Measurements from ENCODE around the gene RSAD2. TPM values are rescaled to one million over a fixed set of nuclear protein-coding genes. Genes with fewer than 3 reads are reported as not detected.
"Not testable (repeated sequence)": the region's sequence is repeated elsewhere in the genome, so short reads cannot be mapped to it uniquely, and the experiment has no call there.

RSAD2 gene
- total RNA-seq, 3 donors from 2014 or later = 2.8 to 4.3 (median 3.3) TPM

DNA sequence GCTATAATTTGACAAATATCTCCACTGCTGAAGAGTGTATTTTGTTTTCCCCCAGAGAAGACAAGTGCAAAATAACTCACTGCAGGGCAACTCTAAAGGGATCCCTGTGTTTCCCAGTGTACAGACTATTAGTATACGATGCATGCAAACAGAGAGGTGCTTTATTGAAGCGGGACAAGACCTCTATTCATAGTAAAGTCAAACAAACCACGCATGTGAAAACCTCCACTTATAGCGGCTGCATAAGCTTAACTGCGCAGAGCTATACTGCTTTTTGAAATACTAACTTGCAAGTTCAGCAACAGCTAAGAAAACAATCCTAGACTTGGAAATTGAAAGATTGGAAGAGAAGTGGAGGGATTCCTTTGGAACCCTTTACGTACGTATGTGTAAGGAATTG, 55.3 kb downstream of the RSAD2 start:
- no peak for DNase-seq
- no peaks in the 10 kb centered on the region for H3K27me3 Mint-ChIP-seq (ENCODE audit: low read depth)
- no peak overlapping the region for H3K4me3 Mint-ChIP-seq
- peaks cover 20% of the 10 kb centered on the region for H3K36me3 Mint-ChIP-seq (ENCODE audit: insufficient read depth)
- no peak for ATAC-seq
- H3K4me1 Mint-ChIP-seq (ENCODE audit: low read depth) = peaks cover 63% of the 10 kb centered on the region
- H3K9me3 Mint-ChIP-seq = peaks cover 9% of the 10 kb centered on the region

DNA sequence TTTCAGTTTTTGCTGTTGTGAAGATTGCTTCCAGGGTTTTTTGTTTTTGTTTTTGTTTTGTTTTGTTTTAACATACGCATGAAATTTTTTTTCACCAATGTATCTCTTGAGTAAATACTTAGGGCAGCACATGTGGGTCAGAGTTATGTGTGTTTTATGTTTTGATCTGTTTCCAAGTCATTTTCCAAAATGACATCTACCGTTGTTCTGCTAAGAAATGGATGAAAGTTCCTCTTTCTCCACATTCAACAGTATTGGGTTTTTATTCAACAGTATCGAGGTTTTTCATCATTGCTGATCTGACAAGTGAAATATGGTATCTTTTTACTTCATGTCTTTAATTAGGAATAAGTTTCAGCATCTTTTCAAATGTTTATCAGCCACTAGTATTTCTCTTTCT, 56.3 kb downstream of the RSAD2 start:
- Mint-ChIP-seq H3K4me3 (no peak overlapping the region), H3K4me1 (ENCODE audit: low read depth) (peaks cover 59% of the 10 kb centered on the region), H3K9me3 (peaks cover 9% of the 10 kb centered on the region), H3K27me3 (ENCODE audit: low read depth) (no peaks in the 10 kb centered on the region), H3K36me3 (ENCODE audit: insufficient read depth) (peaks cover 12% of the 10 kb centered on the region)
- DNase-seq = no peak
- no peak for ATAC-seq

- peaks cover 9% of the 10 kb centered on the region for H3K9me3 Mint-ChIP-seq
- DNase-seq (no peak), ATAC-seq (no peak)
- no peak overlapping the region for H3K4me3 Mint-ChIP-seq
- H3K27me3 Mint-ChIP-seq (ENCODE audit: low read depth) = no peaks in the 10 kb centered on the region
- H3K36me3 Mint-ChIP-seq (ENCODE audit: insufficient read depth) = peaks cover 12% of the 10 kb centered on the region
- H3K4me1 Mint-ChIP-seq (ENCODE audit: low read depth) = peaks cover 58% of the 10 kb centered on the region
Observed at GRCh38 chr2:6934345-6934744, 56.8 kb downstream of the RSAD2 start.

DNA sequence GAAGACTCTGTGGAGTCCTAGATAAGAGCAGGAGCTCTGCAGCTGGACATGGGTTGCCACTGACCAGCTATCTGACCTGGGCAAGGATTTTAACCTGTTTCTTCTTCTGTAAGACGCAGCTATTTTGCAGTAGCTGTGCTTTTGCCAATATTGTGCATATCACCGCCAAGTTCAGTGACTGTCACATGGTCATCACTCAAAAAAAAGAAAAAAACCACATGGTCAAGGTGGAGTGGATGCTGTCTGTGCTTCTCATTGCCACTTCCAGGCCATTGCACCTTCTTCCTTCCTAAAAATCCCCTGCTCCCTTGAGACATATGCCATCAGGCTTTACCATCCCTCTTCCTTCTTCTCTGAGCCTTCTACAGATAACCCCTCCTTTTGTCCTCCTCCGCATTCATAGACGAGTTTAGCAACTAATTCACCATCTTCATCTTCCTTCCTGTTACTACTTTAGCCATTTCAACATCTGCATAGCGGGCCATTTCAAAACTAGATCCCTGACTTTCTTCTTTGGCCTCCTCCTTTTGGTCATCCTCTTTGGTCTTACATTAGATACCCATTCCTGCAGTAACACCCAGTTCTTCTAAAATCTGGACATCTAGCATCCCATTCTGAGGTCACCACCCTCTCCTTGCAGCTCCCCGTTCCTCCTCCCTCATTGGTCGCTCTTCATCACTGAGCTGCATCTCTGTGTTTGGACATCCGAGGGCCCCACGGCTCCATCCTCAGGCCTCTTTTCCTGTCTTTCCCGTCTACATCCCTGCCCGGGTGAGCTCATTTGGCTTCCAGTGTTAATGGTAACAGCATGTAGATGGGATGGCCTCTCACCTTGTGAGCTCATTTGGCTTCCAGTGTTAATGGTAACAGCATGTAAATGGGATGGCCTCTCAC, 57.4 kb downstream of the RSAD2 start:
- H3K27me3 Mint-ChIP-seq (ENCODE audit: low read depth) = no peaks in the 10 kb centered on the region
- peaks cover 55% of the 10 kb centered on the region for H3K4me1 Mint-ChIP-seq (ENCODE audit: low read depth)
- H3K9me3 Mint-ChIP-seq = peaks cover 9% of the 10 kb centered on the region
- ATAC-seq (no peak), DNase-seq (no peak)
- H3K4me3 Mint-ChIP-seq = no peak overlapping the region
- H3K36me3 Mint-ChIP-seq (ENCODE audit: insufficient read depth) = peaks cover 12% of the 10 kb centered on the region

DNA sequence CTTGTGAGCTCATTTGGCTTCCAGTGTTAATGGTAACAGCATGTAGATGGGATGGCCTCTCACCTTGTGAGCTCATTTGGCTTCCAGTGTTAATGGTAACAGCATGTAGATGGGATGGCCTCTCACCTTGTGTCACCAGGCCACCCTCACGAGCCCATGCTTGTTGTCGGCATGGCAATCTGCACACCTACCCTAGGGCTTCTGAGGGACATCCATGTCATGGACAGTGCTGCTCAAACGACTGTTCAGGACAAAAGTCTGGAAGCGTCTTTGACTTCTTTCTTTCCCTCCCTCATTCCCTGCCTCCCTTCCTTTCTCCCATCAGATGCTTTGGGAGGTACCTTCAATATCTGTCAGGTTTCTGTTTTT, 58.1 kb downstream of the RSAD2 start:
- not testable (repeated sequence) for H3K4me3 Mint-ChIP-seq; H3K9me3 Mint-ChIP-seq; ATAC-seq; DNase-seq; H3K27me3 Mint-ChIP-seq (ENCODE audit: low read depth)
- H3K4me1 Mint-ChIP-seq (ENCODE audit: low read depth) = peaks cover 55% of the 10 kb centered on the region
- H3K36me3 Mint-ChIP-seq (ENCODE audit: insufficient read depth) = peaks cover 12% of the 10 kb centered on the region

DNA sequence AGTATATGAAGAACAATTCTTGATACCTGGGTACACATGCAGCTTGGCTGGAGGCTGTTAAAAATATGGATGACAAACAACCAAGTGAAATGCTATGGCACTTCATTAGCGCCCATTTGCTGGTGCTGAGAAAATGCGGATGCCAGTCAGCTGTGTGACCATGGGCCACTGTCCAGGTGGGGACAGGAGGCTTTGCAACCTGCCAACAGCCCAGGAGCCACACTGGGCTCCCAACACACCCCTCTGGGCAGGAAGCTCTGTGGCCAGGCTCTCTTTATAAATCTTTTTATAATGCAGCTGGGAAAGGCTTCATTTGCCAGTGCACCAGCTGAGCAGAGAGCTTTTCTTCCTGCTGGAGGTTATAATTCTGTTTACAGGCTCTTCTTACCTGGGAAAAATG, 59.6 kb downstream of the RSAD2 start:
- no peak for ATAC-seq
- Mint-ChIP-seq H3K27me3 (ENCODE audit: low read depth) (no peaks in the 10 kb centered on the region), H3K9me3 (peaks cover 3% of the 10 kb centered on the region), H3K4me1 (ENCODE audit: low read depth) (peaks cover 54% of the 10 kb centered on the region), H3K36me3 (ENCODE audit: insufficient read depth) (peaks cover 19% of the 10 kb centered on the region), H3K4me3 (no peak overlapping the region)
- no peak for DNase-seq

DNA sequence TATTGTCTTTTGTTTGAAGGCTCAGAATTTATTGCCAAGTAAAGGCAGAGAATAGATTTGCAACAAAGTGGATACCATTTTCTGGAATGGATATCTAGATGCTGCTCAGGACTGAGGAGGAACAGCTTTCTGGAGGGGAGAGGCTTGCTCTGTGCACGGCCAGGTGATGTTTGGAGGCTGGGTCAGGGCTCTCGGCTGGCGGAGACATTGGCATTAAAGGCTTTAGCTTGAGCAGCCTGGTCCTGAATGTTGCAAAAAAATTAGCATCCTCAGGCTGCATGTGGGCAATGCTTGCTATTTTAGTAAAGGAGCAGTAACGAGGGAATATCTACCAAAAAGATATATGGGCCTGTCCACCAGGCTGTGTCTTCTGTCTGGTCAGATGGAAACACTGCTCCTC, 60.0 kb downstream of the RSAD2 start:
- no peak overlapping the region for H3K4me3 Mint-ChIP-seq
- H3K9me3 Mint-ChIP-seq = no peaks in the 10 kb centered on the region
- ATAC-seq (no peak), DNase-seq (no peak)
- no peaks in the 10 kb centered on the region for H3K27me3 Mint-ChIP-seq (ENCODE audit: low read depth)
- H3K4me1 Mint-ChIP-seq (ENCODE audit: low read depth) = peaks cover 53% of the 10 kb centered on the region
- H3K36me3 Mint-ChIP-seq (ENCODE audit: insufficient read depth) = peaks cover 22% of the 10 kb centered on the region

DNA sequence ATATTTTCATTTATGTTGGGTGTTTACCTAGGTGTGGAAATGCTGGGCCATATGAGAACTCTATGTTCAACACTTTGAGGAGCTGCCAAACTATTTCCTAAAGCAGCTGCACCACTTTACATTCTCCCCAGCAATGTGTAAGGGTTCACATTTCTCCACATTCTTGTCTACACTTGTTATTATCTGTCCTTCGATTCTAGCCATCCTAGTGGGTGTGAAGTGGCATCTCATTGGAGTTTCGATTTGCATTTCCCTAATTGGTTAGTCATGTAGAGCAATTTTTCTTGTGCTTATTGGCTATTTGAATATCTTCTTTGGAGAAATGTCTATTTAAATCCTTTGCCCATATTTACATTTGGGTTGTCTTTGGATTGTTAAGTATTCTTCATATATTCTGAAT, 61.5 kb downstream of the RSAD2 start:
- no peak overlapping the region for H3K4me3 Mint-ChIP-seq
- H3K4me1 Mint-ChIP-seq (ENCODE audit: low read depth) = peaks cover 50% of the 10 kb centered on the region
- DNase-seq = no peak
- no peak for ATAC-seq
- peaks cover 34% of the 10 kb centered on the region for H3K36me3 Mint-ChIP-seq (ENCODE audit: insufficient read depth)
- no peaks in the 10 kb centered on the region for H3K27me3 Mint-ChIP-seq (ENCODE audit: low read depth)
- H3K9me3 Mint-ChIP-seq = no peaks in the 10 kb centered on the region

- Mint-ChIP-seq H3K27me3 (ENCODE audit: low read depth) (no peaks in the 10 kb centered on the region), H3K4me3 (no peak overlapping the region), H3K4me1 (ENCODE audit: low read depth) (peaks cover 51% of the 10 kb centered on the region), H3K36me3 (ENCODE audit: insufficient read depth) (peaks cover 41% of the 10 kb centered on the region), H3K9me3 (no peaks in the 10 kb centered on the region)
- DNase-seq = no peak
- ATAC-seq = no peak
Observed at GRCh38 chr2:6940820-6941219, 63.2 kb downstream of the RSAD2 start.

- no peak for ATAC-seq
- no peak overlapping the region for H3K4me3 Mint-ChIP-seq
- no peaks in the 10 kb centered on the region for H3K27me3 Mint-ChIP-seq (ENCODE audit: low read depth)
- peaks cover 41% of the 10 kb centered on the region for H3K36me3 Mint-ChIP-seq (ENCODE audit: insufficient read depth)
- no peak for DNase-seq
- H3K4me1 Mint-ChIP-seq (ENCODE audit: low read depth) = peaks cover 47% of the 10 kb centered on the region
- H3K9me3 Mint-ChIP-seq = no peaks in the 10 kb centered on the region
Observed at GRCh38 chr2:6941299-6942046, 63.9 kb downstream of the RSAD2 start.

- Mint-ChIP-seq H3K9me3 (no peaks in the 10 kb centered on the region), H3K4me3 (no peak overlapping the region), H3K27me3 (ENCODE audit: low read depth) (no peaks in the 10 kb centered on the region), H3K4me1 (ENCODE audit: low read depth) (peaks cover 44% of the 10 kb centered on the region), H3K36me3 (ENCODE audit: insufficient read depth) (peaks cover 43% of the 10 kb centered on the region)
- DNase-seq (no peak), ATAC-seq (no peak)
Observed at GRCh38 chr2:6942848-6943247, 65.3 kb downstream of the RSAD2 start.

GRCh38 chr2:6943523-6943922, 65.9 kb downstream of the RSAD2 start:
- peaks cover 46% of the 10 kb centered on the region for H3K36me3 Mint-ChIP-seq (ENCODE audit: insufficient read depth)
- no peaks in the 10 kb centered on the region for H3K27me3 Mint-ChIP-seq (ENCODE audit: low read depth)
- H3K4me1 Mint-ChIP-seq (ENCODE audit: low read depth) = peaks cover 45% of the 10 kb centered on the region
- DNase-seq (no peak), ATAC-seq (no peak)
- no peaks in the 10 kb centered on the region for H3K9me3 Mint-ChIP-seq
- H3K4me3 Mint-ChIP-seq = no peak overlapping the region

DNA sequence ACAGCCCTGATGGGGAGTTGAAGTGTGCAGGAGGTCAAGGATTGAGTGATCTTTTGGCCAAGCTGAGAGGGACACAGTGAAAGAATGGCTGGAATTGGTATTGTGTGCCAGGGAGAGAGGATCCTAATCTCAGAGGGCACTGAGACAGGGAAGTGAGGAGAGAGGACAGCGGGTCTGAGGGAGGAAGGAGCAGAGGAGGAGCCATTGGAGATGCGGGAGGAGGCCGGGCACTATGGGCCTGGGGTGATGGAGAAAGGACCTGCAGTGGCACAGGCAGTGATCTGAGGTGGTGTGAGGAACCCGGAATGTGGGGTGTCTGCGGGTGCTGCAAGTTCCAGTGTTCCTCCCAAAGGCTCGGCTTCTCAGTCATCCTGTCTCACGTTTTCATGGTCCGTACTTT, 66.4 kb downstream of the RSAD2 start:
- DNase-seq (no peak), ATAC-seq (no peak)
- Mint-ChIP-seq H3K4me1 (ENCODE audit: low read depth) (peaks cover 46% of the 10 kb centered on the region), H3K9me3 (no peaks in the 10 kb centered on the region), H3K36me3 (ENCODE audit: insufficient read depth) (peaks cover 48% of the 10 kb centered on the region), H3K4me3 (no peak overlapping the region), H3K27me3 (ENCODE audit: low read depth) (no peaks in the 10 kb centered on the region)

- H3K4me1 Mint-ChIP-seq (ENCODE audit: low read depth) = peaks cover 43% of the 10 kb centered on the region
- ATAC-seq = no peak
- H3K4me3 Mint-ChIP-seq = no peak overlapping the region
Observed at GRCh38 chr2:6944555-6944954, 67.0 kb downstream of the RSAD2 start.

More at GRCh38 chr2:6944555-6944954, 67.0 kb downstream of the RSAD2 start:
- Mint-ChIP-seq H3K36me3 (ENCODE audit: insufficient read depth) (peaks cover 48% of the 10 kb centered on the region), H3K9me3 (no peaks in the 10 kb centered on the region), H3K27me3 (ENCODE audit: low read depth) (no peaks in the 10 kb centered on the region)
- DNase-seq = no peak

Measured in activated T-cell treated with anti-CD3 and anti-CD28 coated beads, Interleukin-2, amount 50 U/mL, for 4 hours (primary cell).